IMR-90 (cell line): ENCODE measurements around the gene FUT8.

Source experiments
- CEBPB ChIP-seq: IDR thresholded peaks from 2 replicates; pipeline ENCODE4 v1.6.1; 2012; ENCODE audit warnings: low read depth, low read length, improper control_type of control experiment
- CTCF ChIP-seq: conservative IDR thresholded peaks from 2 replicates; pipeline ENCODE4 v1.5.1; 2012; ENCODE audit warnings: mild to moderate bottlenecking, low read depth, low read length, improper control_type of control experiment
- ELK1 ChIP-seq: fragments of 150-350 bp; IDR thresholded peaks from 2 replicates; pipeline ENCODE4 v1.6.1; 2016; ENCODE audit warnings: low read depth, mild to moderate bottlenecking, low read length, moderate library complexity, borderline replicate concordance

- TF ChIP-seq CTCF (no peak), ELK1 (no peak), CEBPB (no peak)
These were observed 360.5 kb downstream of the FUT8 start for GRCh38 chr14:65772921-65773574.
